G401.6 (cell line): ENCODE measurements around the gene TMEM140.

Experiments used
- FAIRE-seq: peaks from 2 replicates; lab custom pipeline; 2012; peaks lifted over from hg19 to GRCh38; lab: Jason Lieb, UNC

TMEM140 gene

DNA sequence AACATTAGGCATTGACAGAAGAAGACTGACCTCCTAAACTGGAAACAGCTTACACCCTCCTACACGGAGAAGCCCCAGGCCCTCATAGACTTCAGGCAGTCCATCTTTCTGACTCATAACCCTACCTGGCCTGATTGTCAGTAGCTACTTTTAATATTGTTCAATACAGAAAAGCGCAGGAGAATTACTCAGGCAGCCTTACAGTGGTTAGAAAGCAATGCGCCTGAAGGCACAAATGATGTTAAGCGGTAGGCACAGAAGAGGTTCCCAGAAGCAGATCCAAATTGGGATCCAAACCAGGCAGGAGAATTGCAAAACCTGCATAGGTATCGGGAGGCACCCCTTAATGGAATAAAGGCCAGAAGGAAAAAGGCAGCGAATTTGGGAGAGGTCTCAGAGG is 28.1 kb downstream of the TMEM140 start:
- FAIRE-seq = no peak

DNA sequence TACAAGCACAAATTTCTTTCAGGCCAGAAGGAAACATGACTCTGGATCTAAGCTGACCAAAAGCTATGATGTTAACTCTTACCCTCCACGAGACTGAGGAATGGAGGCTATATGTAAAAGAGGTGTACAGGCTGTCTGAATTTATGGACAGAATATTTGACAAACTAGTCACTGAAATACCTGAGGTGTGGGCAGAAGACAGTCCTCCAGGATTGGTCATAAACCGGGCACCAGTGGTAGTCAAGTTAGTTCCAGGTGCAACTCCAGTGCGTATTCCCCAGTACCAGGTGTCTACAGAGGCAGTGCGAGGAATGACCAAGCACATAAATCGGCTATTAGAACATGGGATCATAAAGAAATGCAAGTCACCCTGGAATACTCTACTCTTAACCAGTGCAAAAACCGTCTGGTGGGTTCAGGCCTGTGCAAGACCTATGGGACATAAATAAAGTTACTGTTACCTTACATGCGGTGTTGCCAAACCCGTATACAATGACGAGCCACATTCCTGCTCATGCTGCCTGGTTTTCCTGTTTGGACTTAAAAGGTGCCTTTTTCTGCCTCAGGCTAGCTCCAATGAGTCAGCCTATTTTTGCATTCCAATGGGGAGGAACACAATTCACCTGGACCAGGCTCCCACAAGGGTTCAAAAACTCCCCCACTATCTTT is 29.3 kb downstream of the TMEM140 start:
- FAIRE-seq = no peak

DNA sequence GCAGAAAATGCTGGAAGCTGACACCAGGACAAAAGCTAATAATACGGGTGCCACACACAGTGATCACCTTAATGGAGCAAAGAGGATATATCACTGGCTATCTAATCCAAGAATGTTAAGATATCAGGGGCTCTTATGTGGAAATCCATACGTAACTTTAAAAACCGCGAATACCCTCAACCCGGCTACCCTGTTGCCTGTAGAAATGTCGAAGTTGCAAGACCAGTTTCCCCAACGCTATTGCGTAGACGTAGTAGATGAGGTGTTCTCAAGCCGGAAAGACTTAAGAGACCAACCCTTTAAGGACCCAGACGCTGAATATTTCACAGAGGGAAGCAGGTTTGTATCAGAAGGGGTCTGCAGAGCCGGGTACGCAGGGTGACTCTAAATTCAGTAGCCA is 30.5 kb downstream of the TMEM140 start:
- no peak for FAIRE-seq

DNA sequence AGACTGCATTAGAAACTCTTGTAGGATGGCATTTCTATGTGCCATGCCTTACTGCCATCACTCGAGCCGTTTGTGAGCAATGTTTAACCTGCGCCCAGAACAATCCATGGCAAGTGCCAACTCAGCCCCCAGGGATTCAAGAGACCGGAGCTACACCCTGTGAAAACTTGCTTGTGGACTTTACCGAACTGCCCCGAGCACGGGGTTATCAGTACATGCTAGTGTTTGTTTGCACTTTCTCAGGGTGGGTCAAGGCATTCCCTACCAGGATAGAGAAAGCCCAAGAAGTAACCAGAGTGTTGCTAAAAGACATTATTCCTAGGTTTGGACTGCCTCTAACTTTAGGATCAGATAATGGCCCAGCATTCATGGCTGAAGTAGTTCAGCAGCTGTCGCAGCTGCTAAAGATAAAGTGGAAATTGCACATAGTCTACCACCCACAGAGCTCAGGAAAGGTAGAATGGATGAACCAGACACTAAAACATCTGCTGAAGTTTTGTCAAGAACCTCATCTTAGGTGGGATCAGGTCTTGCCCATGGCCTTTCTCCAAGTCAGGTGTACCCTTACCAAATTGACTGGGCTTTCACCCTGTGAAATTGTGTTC is 31.6 kb downstream of the TMEM140 start:
- FAIRE-seq = no peak

DNA sequence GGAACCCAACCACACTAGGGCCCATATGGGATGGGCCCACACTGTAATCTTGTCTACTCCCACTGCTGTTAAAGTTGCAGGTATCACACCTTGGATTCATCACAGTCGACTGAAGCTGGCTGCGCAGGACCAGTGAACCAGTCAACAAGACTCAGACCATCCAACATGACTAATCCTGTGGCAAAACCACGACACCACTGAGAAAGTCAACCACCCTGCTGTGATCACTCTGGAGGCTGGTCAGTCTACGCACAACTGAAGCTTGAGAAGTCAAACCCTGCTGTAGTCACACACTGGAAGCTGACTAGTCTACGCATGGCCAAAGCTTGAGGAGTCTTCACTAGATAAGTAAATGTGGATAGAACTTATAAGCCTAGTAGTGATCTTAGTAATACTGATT is 32.2 kb downstream of the TMEM140 start:
- no peak for FAIRE-seq

DNA sequence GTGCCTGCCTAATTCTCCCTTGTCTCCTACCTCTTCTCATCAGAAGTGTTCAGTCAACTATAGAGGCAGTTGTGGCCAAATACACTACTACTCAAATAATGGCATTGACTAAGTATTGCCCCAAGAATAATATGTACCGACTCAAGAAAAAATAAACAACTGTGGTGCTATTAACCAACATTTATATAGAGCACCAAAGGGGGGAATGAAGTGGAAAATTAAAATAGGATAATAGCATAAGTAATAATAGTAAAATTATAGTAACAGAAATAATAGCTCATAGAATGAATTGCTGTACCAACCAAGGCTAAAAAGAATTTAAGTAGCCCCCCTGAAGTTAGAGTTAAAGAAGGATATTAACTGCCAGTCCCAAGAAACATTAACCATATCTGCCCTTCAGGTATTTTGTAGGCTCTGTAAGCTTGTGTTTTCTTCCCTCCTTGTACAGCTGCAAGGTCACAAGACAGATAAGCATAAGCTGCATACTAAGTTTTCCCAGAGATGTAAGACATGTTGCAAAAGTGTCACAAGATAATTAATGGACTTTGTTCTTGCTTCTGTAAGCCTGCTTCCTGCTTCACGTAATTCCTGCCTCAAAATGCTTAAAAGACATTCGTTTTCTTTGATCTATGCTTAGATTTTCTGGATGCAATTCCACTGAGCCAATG is 33.5 kb downstream of the TMEM140 start:
- no peak for FAIRE-seq

DNA sequence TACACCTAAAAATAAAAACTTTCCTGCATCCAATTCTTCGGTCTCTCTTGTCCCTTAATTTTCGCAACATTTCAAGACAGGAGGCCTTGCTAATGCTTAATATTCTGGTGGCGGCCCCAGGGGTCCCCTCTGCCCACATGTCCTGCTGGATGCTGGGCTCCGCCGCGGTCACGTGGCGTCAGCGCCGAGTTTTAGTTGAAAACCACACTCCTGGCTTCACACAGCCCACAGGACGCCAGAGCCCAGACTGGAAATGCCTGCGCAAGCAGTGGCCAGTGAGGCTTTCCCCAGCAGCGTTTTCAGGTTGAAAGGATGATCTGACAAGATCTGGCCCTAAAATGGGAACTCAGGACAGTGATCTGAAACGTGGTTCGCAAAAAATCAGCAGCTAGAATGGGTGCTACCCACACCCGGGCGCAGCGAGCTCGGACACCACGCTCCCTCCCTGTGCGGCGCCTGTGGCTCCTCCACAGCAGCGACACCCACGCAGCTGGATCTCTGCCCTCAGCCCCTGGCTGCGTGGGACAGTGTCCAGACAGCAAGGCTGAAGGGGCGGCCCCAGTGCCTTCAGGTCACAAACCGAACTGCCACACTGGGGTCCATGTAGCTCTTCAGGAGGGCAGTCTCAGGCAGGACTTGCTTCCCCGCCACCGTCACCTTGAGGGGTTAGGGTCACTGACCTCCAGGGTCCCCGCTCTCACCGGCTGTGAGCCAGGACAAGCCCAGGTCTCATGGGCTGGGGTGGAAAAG is 34.2 kb downstream of the TMEM140 start:
- FAIRE-seq = no peak

DNA sequence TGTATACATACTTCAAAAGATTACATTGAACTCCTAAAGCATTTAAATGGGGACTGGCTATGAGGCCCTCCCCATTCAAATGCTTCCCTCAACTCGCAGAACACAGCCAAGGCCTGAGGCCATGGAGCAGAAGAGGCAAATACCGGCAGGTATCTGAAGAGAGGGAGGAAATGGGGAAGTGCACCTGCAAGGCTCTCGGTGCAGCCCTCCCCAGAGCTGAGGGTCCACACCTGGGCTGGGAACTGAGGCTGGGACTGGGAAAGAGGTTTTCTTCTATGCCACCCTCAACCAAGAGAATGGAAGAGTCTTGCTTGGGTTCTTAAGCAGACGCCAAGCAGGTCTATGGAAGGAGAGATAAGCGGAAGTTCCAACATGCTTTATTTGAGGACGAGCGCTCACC is 35.6 kb downstream of the TMEM140 start:
- no peak for FAIRE-seq

DNA sequence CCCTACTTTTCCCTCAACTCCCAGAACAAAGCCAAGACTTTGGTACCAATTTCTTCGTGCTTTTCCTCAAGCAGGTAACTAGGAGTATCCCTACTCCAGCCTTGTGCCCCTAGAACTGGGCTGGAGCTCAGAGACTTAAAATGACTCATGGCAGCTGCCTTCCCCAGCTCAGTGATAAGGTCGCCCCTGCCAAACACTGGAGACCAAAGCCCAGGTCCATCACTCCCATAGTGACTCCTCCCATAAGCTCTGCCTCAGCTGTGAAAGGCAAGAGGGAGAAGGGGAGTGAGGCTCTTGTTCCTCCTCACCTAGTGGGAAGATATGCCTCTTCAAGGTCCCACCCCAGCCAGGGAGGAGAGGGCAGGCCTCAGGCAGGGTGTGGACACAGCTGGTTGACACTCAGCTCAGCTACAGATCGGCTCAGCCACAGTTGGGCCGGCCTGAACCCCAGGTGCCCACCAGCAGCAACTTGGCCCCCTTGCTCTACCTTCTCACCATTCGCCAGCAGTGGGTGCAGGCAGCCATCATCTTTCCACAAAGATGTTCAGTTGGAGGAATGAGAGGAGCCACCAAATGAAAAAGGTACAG is 36.5 kb downstream of the TMEM140 start:
- no peak for FAIRE-seq

DNA sequence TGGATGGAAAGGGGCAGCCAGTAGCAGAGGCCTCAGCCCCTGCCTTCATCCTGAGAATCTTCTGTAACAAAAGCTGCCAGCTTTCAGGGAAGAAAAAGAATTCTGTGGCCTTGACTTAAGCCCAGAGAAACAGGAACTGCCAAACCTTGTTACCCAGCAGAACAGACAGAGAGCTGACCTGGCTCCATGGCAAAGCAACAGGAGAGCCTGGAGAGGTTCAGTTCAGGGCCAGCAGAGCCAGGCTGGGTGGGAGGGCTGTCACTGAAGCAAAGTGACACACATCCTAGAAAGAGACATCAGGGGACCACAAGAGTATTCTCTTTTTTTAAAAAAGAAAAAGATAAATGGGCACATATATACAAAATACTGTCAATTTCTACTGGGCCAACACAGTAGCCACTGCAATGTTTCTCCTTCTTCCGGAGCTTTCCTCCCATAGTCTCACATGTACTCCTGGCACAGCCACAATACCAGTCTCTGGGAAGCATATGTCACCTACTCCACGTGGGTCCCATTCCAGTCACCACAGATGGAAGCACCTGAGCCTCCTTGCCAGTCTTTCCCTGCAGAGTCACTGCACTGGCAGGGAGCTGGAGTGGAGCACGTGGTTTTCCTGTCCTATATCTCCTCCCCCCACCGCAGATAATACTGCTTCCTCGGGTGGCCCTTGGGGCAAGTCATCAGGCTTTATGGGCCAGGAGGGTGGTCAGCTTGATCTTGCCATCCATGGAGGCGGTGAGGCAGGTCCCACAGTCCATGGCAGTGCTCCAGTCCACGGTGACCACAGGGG is 37.8 kb downstream of the TMEM140 start:
- no peak for FAIRE-seq

DNA sequence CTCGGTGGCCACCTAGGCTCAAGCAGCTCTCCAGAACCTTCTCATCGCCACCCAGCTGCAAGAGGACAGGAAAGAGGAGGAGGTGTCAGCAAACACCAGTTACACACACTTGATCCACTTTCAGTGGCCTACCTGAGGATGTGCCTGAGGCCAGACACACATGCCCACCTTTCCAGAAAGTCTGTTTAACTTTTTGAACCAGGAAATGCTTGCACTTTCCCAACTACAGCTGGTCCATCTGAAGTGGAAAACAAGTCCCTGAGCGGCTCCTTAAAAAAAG is 38.3 kb downstream of the TMEM140 start:
- no peak for FAIRE-seq

DNA sequence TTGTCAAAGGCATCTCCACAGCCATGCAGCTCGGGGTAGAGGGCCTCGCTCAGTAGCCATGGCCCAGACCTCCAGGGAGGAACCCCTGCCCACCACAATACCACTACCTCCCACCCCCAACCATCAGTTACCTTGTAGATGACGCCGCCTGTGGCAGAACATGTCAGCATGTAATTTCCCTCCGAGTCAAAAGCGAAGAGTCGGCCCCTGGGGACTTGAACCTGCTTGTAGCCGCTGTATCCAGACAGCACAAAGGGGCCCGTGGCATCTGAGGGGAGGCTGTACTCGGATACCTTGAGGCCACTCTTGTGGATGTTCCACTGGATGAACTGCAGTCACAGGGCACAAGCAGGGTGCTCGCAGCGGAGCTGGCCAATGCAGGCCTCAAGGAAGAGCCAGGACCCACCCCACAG is 39.0 kb downstream of the TMEM140 start:
- no peak for FAIRE-seq

DNA sequence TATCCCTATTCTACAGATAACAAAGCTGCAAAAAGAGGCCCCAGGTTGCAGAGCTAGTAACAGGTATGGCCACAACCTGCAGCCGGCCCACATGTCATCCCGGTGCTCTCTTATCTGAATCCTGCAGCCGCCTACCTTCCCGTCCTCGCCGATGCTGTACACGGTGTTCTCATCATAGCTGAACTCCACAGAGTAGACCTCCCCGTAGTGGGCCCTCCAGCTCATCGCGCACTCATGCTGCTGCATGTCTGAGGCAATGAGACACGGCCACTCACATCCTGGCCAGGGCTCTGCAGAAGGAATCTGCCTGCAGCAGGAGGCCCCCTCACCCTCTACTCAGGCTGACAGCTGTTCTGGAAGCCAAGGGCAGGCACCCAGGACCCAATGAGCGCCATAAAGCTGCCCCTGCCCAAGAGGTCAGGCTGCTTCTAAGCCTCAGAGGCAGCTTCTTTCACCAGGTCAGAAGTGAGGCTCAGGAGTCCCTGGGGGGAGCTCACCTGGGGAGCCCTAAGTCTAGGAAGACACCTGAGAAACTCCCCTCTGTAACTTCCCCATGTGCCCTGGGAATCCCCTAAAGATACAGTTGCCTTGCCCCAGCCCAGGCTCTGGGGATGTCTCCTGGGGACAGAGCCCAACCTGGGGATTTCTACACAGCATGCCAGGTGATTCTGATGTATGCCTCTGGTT is 40.6 kb downstream of the TMEM140 start:
- no peak for FAIRE-seq

DNA sequence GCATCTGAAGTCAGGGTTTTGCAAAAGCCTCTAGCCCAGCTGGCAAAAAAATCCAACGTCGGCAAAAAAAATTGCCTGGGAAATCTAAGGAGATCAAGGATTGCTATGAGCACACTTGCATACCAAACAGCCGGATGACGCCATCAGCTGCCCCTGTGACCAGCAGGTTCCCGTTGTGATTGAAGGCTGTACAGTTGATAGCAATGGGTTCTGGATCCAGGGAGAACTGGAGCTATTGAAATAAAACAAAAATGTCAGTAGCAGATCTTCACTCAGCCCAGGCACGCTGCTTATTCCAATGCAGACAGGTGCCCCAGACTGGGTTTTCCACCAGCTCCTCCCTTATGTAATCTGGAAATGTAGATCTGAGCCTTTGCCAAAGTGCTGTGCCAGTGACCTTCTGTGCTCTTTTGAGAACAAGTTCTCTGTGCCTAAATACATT is 41.4 kb downstream of the TMEM140 start:
- no peak for FAIRE-seq

DNA sequence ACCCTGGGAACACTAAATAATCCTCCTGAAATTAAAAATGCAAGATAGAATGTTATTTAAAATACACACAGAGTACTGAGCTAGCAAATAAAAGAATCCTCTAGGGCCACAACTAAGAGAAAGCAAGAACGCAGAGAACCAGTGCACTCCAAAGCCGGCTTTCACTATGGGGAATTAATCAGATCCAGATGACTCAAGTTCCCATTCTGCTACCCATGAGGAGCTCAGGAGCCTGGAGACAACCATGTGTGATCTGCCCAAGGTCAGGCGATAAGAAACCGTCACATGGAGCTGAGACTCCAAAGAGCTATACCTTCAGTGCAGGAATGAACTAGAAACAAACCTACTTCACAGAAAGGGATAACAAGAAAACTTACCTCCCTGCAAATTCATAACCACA is 42.1 kb downstream of the TMEM140 start:
- FAIRE-seq = no peak

DNA sequence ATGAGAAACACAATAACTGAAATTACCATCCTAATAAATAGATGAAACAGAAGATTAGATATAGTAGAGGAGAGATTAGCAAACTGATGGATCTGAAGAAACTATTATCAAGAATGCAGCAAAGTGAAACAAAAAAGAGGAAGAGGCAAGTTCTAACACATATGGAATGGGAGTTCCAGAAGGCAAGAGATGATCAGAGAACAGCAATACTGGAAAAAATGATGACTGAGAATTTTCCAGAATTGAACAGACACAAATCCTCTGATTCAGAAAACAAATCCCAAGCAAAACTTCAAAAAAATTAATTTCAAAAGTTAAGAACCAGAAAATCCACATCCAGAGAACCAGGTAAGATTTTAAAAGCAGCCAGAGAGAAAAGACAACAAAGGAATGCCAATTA is 42.8 kb downstream of the TMEM140 start:
- FAIRE-seq = no peak

DNA sequence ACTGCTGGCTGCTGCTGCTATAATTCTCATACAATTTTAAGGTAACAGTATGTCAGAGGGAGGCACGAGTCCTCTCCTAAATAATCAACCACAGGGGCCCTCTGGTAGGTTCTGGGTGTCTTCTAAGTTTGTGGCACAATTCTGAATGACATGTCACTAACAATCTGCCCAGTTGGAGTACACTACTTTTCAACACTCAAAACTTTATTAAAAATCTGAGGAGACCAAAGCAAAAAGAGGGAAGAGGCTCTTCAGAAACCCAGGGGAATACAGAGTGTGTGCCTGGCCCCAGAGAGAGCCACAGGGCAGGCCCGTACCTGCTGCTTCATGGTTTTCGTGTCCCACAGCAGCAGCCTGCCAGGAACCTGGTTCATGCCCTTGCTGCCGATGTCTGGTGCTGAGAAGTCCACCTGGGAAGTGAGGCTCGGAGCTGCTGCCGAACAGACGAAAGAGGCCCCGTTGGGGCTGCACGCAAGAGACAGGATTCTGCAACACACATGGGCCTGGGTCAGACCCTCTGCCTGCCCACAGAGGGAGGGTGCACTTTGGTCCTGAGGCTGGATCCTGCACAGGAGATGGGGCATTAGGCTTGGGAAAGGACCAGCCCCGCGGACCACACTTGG is 45.2 kb downstream of the TMEM140 start:
- FAIRE-seq = no peak

DNA sequence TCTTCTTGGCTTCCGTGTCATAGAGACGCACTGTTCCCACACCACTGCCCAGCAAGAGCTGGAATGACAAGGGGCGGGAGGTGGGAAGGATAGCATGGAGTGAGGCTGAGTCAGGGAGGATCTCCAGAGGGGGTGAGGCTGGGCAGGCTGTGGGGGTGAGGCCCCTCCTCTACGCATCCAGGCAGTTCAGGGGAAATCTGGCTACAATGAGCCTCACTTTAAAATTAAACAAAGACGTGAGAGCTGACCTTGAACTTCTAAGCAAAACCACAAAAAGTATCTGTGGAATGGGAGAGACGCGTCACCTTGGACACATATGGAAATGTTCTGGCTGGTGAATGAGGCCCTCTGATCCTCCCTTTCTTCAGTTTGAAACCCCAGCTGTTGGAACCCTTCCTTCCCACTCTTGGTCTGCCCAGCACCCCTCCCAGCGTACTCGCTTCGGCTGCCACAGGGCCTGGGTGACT is 45.8 kb downstream of the TMEM140 start:
- no peak for FAIRE-seq

DNA sequence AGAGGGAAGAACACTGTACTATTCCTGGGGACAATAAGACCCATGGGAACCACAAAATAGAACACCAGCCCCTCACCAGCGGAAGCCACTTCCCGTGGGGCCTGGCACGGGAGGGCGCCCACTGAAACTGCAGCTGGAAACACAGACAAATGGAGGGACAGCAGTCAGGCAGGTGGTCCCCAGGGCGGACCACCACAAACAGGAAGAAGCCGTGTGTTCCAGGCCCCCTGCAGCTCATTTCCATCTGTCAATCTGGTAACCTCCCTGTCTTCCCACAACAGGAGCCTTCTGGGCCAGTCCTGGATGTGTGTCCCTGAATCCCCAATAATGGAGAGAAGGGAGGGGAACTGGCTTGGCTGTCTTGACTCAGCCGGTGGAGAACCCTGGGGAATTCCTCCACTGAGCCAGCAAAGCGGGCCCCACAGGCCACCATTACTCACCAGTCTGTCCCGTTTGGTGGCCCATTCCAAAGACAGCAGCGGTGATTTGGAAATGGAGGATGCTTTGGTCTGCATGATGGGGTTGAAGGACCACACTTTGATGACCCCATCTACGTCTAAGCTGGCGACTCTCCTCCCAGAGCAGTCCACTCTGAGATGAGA is 46.7 kb downstream of the TMEM140 start:
- FAIRE-seq = no peak

DNA sequence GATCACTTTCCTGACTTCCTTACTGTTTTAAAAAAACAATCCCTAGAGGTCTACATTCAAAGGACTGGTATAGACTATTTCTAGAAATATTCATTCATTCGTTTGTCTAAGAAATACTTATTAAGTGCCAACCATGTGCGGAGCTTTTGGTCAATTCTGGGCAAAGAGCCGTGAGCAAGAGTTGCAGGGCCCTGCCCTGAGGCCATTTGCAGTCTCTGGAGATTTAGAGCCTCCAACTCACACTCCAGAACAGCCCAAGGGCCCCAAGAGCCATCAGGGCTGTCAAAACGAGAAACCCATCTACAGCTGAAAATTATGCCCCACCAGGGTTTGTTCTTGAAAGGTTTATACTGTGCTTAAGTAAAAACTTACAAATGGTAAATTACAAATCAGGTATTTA is 47.3 kb downstream of the TMEM140 start:
- FAIRE-seq = no peak
